ENCODE results near the gene PARP4. TPM values are rescaled to one million over a fixed set of nuclear protein-coding genes. Genes with fewer than 3 reads are reported as not detected.
"Not testable (repeated sequence)": the region's sequence is repeated elsewhere in the genome, so short reads cannot be mapped to it uniquely, and the experiment has no call there.

PARP4 gene
- polyA plus RNA-seq, 1 experiment, result 73.9 TPM

- Histone ChIP-seq H3K4me3 (ENCODE audit: low read depth, low read length) (no peak overlapping the region), H3K27ac (ENCODE audit: low read depth, low read length) (no peak overlapping the region), H3K27me3 (ENCODE audit: control insufficient read depth, insufficient read depth, low read length) (peaks cover 2% of the 10 kb centered on the region), H3K9me3 (ENCODE audit: control insufficient read depth, insufficient read depth, low read length) (peaks cover 4% of the 10 kb centered on the region)
- CTCF ChIA-PET, result no interaction called here
- POLR2A ChIA-PET, result no interaction called here
- no peak for DNase-seq (ENCODE audit: low read depth, low spot score)
- no peak for TF ChIP-seq CTCF (IDR thresholded peaks at IDR 0.05; ENCODE audit: low read depth, low read length)
Measured at GRCh38 chr13:24392972-24393371, 119.6 kb downstream of the PARP4 start.

- CTCF ChIA-PET; POLR2A ChIA-PET; H3K27ac ChIP-seq (ENCODE audit: low read depth, low read length): not testable (repeated sequence)
Measured at GRCh38 chr13:24391771-24392683, 120.6 kb downstream of the PARP4 start.

GRCh38 chr13:24390795-24391194 is 121.8 kb downstream of the PARP4 start:
- H3K9me3 ChIP-seq (ENCODE audit: control insufficient read depth, insufficient read depth, low read length); H3K27ac ChIP-seq (ENCODE audit: low read depth, low read length); DNase-seq (ENCODE audit: low read depth, low spot score); H3K27me3 ChIP-seq (ENCODE audit: control insufficient read depth, insufficient read depth, low read length); POLR2A ChIA-PET; CTCF ChIA-PET; H3K4me3 ChIP-seq (ENCODE audit: low read depth, low read length): not testable (repeated sequence)

More at GRCh38 chr13:24391771-24392683, 120.6 kb downstream of the PARP4 start:
- H3K27me3 ChIP-seq (ENCODE audit: control insufficient read depth, insufficient read depth, low read length); H3K4me3 ChIP-seq (ENCODE audit: low read depth, low read length); H3K9me3 ChIP-seq (ENCODE audit: control insufficient read depth, insufficient read depth, low read length); DNase-seq (ENCODE audit: low read depth, low spot score): not testable (repeated sequence)

- H3K27ac ChIP-seq (ENCODE audit: low read depth, low read length), result no peak overlapping the region
- CTCF ChIA-PET, result no interaction called here
- no peaks in the 10 kb centered on the region for H3K9me3 ChIP-seq (ENCODE audit: control insufficient read depth, insufficient read depth, low read length)
- peaks cover 3% of the 10 kb centered on the region for H3K27me3 ChIP-seq (ENCODE audit: control insufficient read depth, insufficient read depth, low read length)
- DNase-seq (ENCODE audit: low read depth, low spot score), result no peak
- H3K4me3 ChIP-seq (ENCODE audit: low read depth, low read length), result no peak overlapping the region
- no peak for TF ChIP-seq CTCF (IDR thresholded peaks at IDR 0.05; ENCODE audit: low read depth, low read length)
- POLR2A ChIA-PET, result no interaction called here
Measured at GRCh38 chr13:24389506-24389905, 123.1 kb downstream of the PARP4 start.

GRCh38 chr13:24388743-24389142 is 123.8 kb downstream of the PARP4 start:
- CTCF ChIA-PET, result not testable (repeated sequence)

GRCh38 chr13:24386816-24387708 is 125.5 kb downstream of the PARP4 start:
- Histone ChIP-seq H3K4me3 (ENCODE audit: low read depth, low read length) (no peak overlapping the region), H3K9me3 (ENCODE audit: control insufficient read depth, insufficient read depth, low read length) (no peaks in the 10 kb centered on the region), H3K27me3 (ENCODE audit: control insufficient read depth, insufficient read depth, low read length) (peaks cover 2% of the 10 kb centered on the region), H3K27ac (ENCODE audit: low read depth, low read length) (no peak overlapping the region)
- POLR2A ChIA-PET, result no interaction called here
- no peak for DNase-seq (ENCODE audit: low read depth, low spot score)
- CTCF ChIA-PET, result no interaction called here
- TF ChIP-seq CTCF (IDR thresholded peaks at IDR 0.05; ENCODE audit: low read depth, low read length), result no peak

More at GRCh38 chr13:24388743-24389142, 123.8 kb downstream of the PARP4 start:
- POLR2A ChIA-PET; H3K9me3 ChIP-seq (ENCODE audit: control insufficient read depth, insufficient read depth, low read length); DNase-seq (ENCODE audit: low read depth, low spot score); H3K4me3 ChIP-seq (ENCODE audit: low read depth, low read length); H3K27me3 ChIP-seq (ENCODE audit: control insufficient read depth, insufficient read depth, low read length); H3K27ac ChIP-seq (ENCODE audit: low read depth, low read length): not testable (repeated sequence)
